K562 (cell line): ENCODE results near the gene PRRX1. TPM values are rescaled to one million over a fixed set of nuclear protein-coding genes. Genes with fewer than 3 reads are reported as not detected.

ENCODE experiments used
- ATAC-seq: fragments of 200-7000 bp; cut with Tn5 transposase; 3 replicates; pipeline ENCODE4 v1.9.1; 2020; ENCODE audit warnings: moderate library complexity
- BruUV-seq: library from RNA; stranded (reverse); fragments of 400-500 nt; replicated peaks from 2 replicates; lab custom pipeline; 2021; lab: Mats Ljungman, UMichigan
- CTCF ChIA-PET: fragments of 300-600 bp; formaldehyde crosslinking; extraction: SDS; loops from one replicate; lab custom pipeline; 2021; ENCODE audit warnings: low intra/inter-chr PET ratio; lab: Yijun Ruan, JAX
- POLR2A ChIA-PET: fragments of 300-600, 350-650 bp; sonication (Branson Sonifier 250); formaldehyde crosslinking; extraction: SDS; loops from one replicate; lab custom pipeline; 2021; ENCODE audit warnings: antibody characterized with exemption, inconsistent platforms; lab: Yijun Ruan, JAX
- DNase-seq, 4 experiments: peaks; one replicate each; pipeline versions ENCODE4 v3.0.0 to v3.0.0-alpha.2; 2011 to 2018; ENCODE audit warnings: low spot score in 3 of 4, mixed read lengths in 3 of 4; ENCODE audit errors: extremely low read depth in 1 of 4
- FAIRE-seq: peaks from 2 replicates; lab custom pipeline; 2011; peaks lifted over from hg19 to GRCh38; lab: Jason Lieb, UNC
- H2AFZ ChIP-seq: 2 replicates; pipeline ENCODE4 v1.6.0; 2011; ENCODE audit warnings: low read depth, low read length, control low read depth, inconsistent platforms
- H3K27ac ChIP-seq: fragments of 200-600 bp; 3 replicates; pipeline ENCODE4 v1.8.0; 2011; ENCODE audit warnings: low read depth, mild to moderate bottlenecking, control low read depth, inconsistent platforms, low read length, moderate library complexity, mixed read lengths; ENCODE audit errors: extremely low read depth
- H3K27me3 ChIP-seq, 2 experiments: fragments of 300-600 bp in 1 of 2; 2 replicates in 1 of 2; 3 replicates in 1 of 2; pipeline versions ENCODE4 v1.6.0 to v1.8.0; 2011; ENCODE audit warnings: inconsistent platforms in 2 of 2, low read length in 2 of 2, mild to moderate bottlenecking in 1 of 2, mixed read lengths in 1 of 2, moderate library complexity in 1 of 2; ENCODE audit not compliant: control insufficient read depth in 2 of 2, insufficient read depth in 2 of 2
- H3K36me3 ChIP-seq: fragments of 300-600 bp; 3 replicates; pipeline ENCODE4 v1.8.0; 2011; ENCODE audit warnings: mild to moderate bottlenecking, low read length, inconsistent platforms; ENCODE audit not compliant: control insufficient read depth, insufficient read depth
- H3K4me1 ChIP-seq, 2 experiments: fragments of 200-600 bp in 1 of 2; replicated peaks in 1 of 2; 2 replicates in 1 of 2; 3 replicates in 1 of 2; pipeline versions ENCODE4 v1.5.1 to v1.8.0; 2011; ENCODE audit warnings: inconsistent platforms in 2 of 2, low read length in 2 of 2, mild to moderate bottlenecking in 1 of 2, mixed read lengths in 1 of 2, moderate library complexity in 1 of 2; ENCODE audit not compliant: control insufficient read depth in 2 of 2, insufficient read depth in 2 of 2
- H3K4me2 ChIP-seq: 2 replicates; pipeline ENCODE4 v1.6.1; 2011; ENCODE audit warnings: low read length, control low read depth, inconsistent platforms, mixed read lengths; ENCODE audit not compliant: insufficient read depth
- H3K4me3 ChIP-seq: fragments of 200-600 bp; sonication (generic), shearing (Covaris generic); 2 replicates; pipeline ENCODE4 v1.5.1; 2016; ENCODE audit warnings: control low read depth, inconsistent platforms
- H3K79me2 ChIP-seq: fragments of 200-600 bp; 3 replicates; pipeline ENCODE4 v1.8.0; 2011; ENCODE audit warnings: low read length, inconsistent platforms; ENCODE audit not compliant: control insufficient read depth, insufficient read depth
- H3K9ac ChIP-seq, 2 experiments: 2 replicates each; pipeline versions ENCODE4 v1.6.0 to v1.6.1; 2011; ENCODE audit warnings: low read depth in 2 of 2, low read length in 2 of 2, control low read depth in 1 of 2, inconsistent platforms in 1 of 2, mild to moderate bottlenecking in 1 of 2, mixed read lengths in 1 of 2; ENCODE audit not compliant: insufficient read depth in 1 of 2
- H3K9me1 ChIP-seq: one replicate; pipeline ENCODE4 v1.6.0; 2011; ENCODE audit warnings: inconsistent platforms, mild to moderate bottlenecking, low read length, moderate library complexity; ENCODE audit not compliant: control insufficient read depth, insufficient read depth
- H3K9me3 ChIP-seq: replicated peaks from 2 replicates; pipeline ENCODE4 v1.5.1; 2011; ENCODE audit warnings: low read depth, low read length, inconsistent platforms; ENCODE audit not compliant: control insufficient read depth, insufficient read depth
- H4K20me1 ChIP-seq: replicated peaks from 2 replicates; pipeline ENCODE4 v1.6.1; 2011; ENCODE audit warnings: low read length, inconsistent platforms, mixed read lengths; ENCODE audit not compliant: control insufficient read depth, insufficient read depth
- GABPB1 ChIP-seq: sonication (generic); formaldehyde crosslinking; IDR thresholded peaks from 2 replicates; pipeline ENCODE4 v1.8.0; 2022; ENCODE audit warnings: mild to moderate bottlenecking, missing genetic modification reagents
- PBX2 ChIP-seq, 2 experiments: IDR thresholded peaks in 1 of 2; conservative IDR thresholded peaks in 1 of 2; 2 replicates each; pipeline ENCODE4 v1.6.1; 2016; ENCODE audit warnings: low read depth in 2 of 2, mild to moderate bottlenecking in 1 of 2, missing compliant biosample characterization in 1 of 2, missing genetic modification characterization in 1 of 2, moderate library complexity in 1 of 2
- RBM15 ChIP-seq: fragments of 200-400 bp; formaldehyde crosslinking; IDR thresholded peaks from 2 replicates; pipeline ENCODE4 v1.6.1; 2018; ENCODE audit warnings: mild to moderate bottlenecking, low read length, moderate library complexity; ENCODE audit not compliant: insufficient read depth
- RCOR1 ChIP-seq, 2 experiments: IDR thresholded peaks; 2 replicates each; pipeline ENCODE4 v1.6.1; 2012; ENCODE audit warnings: low read depth in 2 of 2, low read length in 2 of 2, borderline replicate concordance in 1 of 2, improper control_type of control experiment in 1 of 2
- RFX1 ChIP-seq: fragments of 450-650 bp; IDR thresholded peaks from 2 replicates; pipeline ENCODE4 v1.6.1; 2016; ENCODE audit warnings: mild to moderate bottlenecking, moderate library complexity
- RUNX1 ChIP-seq: sonication (generic); IDR thresholded peaks from 2 replicates; pipeline ENCODE4 v1.6.1; 2016; ENCODE audit warnings: antibody characterized with exemption, low read depth
- TFAM ChIP-seq: fragments of 250-450 bp; sonication (Bioruptor Pico); conservative IDR thresholded peaks from 2 replicates; pipeline ENCODE4 v1.5.0; 2021; ENCODE audit warnings: mild to moderate bottlenecking, moderate library complexity
- ZBED1 ChIP-seq: IDR thresholded peaks from 2 replicates; pipeline ENCODE4 v1.6.1; 2014
- ZBTB49 ChIP-seq: sonication (generic); formaldehyde crosslinking; IDR thresholded peaks from 2 replicates; pipeline ENCODE4 v1.8.0; 2022; ENCODE audit warnings: missing genetic modification reagents, mild to moderate bottlenecking, borderline replicate concordance
- ZKSCAN8 ChIP-seq: fragments of 200-800 bp; sonication (Bioruptor generic); IDR thresholded peaks from 2 replicates; pipeline ENCODE4 v1.6.1; 2016; ENCODE audit warnings: missing genetic modification characterization, missing compliant biosample characterization
- ZNF175 ChIP-seq: fragments of 200-800 bp; sonication (Bioruptor generic); IDR thresholded peaks from 2 replicates; pipeline ENCODE4 v1.6.1; 2016; ENCODE audit warnings: low read depth, mild to moderate bottlenecking, missing genetic modification characterization, missing compliant biosample characterization
- WGBS: fragments of 100-300 bp; shearing (Covaris generic); methylation state at CpG from one replicate; pipeline ENCODE4 v1.1.6; 2016; ENCODE audit warnings: low coverage, mixed read lengths; ENCODE audit not compliant: insufficient coverage; ENCODE audit errors: missing lambda C conversion rate; 5-methylcytosine and 5-hydroxymethylcytosine counted together
- in situ Hi-C: fragments of 300-500 bp; cut with MboI; formaldehyde crosslinking; loops from 4 replicates; pipeline ENCODE4 v1.15.0; 2018; ENCODE audit warnings: inconsistent platforms, mixed read lengths
- intact Hi-C: fragments of 100-400 bp; cut with micrococcal nuclease; formaldehyde crosslinking; loops from 2 replicates; pipeline ENCODE4 v1.14.2; 2022
- polyA plus RNA-seq, 8 experiments: library from polyadenylated mRNA; depleted of rRNA in 4 of 8; stranded (reverse) in 5 of 8; unstranded in 3 of 8; fragments of >200 nt; fragmentation: Nextera tagmentation in 2 of 8; fragmentation: Illumina TruSeq in 1 of 8; extraction: Ambion mirVana in 2 of 8; extraction: Trizol in 1 of 8; gene quantifications; 2 replicates each; pipeline versions ENCODE4 v1.2.1 to v1.2.3, GENCODE V29; 2011 to 2014; ENCODE audit warnings: inconsistent platforms in 1 of 8, missing spikeins in 1 of 8
- total RNA-seq, 7 experiments: library from RNA; depleted of rRNA in 6 of 7; stranded (reverse); fragments of >200 nt in 6 of 7; fragmentation: Illumina TruSeq in 2 of 7; extraction: Trizol in 2 of 7; gene quantifications; 2 replicates each; pipeline versions ENCODE4 v1.2.1 to v1.2.3, GENCODE V29; 2011 to 2021; ENCODE audit warnings: low replicate concordance in 1 of 7
- TF ChIP-seq, protein P1 (sequence below): fragments of 450-650 bp; formaldehyde crosslinking; IDR thresholded peaks from 2 replicates; pipeline ENCODE4 v1.4.0; 2022; ENCODE audit warnings: missing genetic modification characterization

PRRX1 gene
- total and polyA plus RNA-seq, 9 of the 15 experiments (the other 6 are each of a cell fraction or from before 2014, with no cell fraction given), result not detected

- no peak for TF ChIP-seq PBX2 (CRISPR knock-in tag; IDR thresholded peaks at IDR 0.05; ENCODE audit: low read depth)
- no peak for TF ChIP-seq PBX2 (tag; conservative IDR thresholded peaks at IDR 0.05; ENCODE audit: low read depth)
- TF ChIP-seq RUNX1, result no peak
- TF ChIP-seq TFAM (CRISPR knock-in tag), result no peak
Observed at GRCh38 chr1:170663404-170664092, 383 bp upstream of the PRRX1 start (continued).

- FAIRE-seq, result no peak
- no peak for TF ChIP-seq ZBED1
- TF ChIP-seq GABPB1 (CRISPR knock-in tag), result no peak
- TF ChIP-seq RFX1, result no peak
- TF ChIP-seq RCOR1 (IDR thresholded peaks at IDR 0.05; ENCODE audit: borderline replicate concordance in 1 of 2, low read depth in 2 of 2, low read length in 2 of 2), result no peak
- TF ChIP-seq, protein P1, sequence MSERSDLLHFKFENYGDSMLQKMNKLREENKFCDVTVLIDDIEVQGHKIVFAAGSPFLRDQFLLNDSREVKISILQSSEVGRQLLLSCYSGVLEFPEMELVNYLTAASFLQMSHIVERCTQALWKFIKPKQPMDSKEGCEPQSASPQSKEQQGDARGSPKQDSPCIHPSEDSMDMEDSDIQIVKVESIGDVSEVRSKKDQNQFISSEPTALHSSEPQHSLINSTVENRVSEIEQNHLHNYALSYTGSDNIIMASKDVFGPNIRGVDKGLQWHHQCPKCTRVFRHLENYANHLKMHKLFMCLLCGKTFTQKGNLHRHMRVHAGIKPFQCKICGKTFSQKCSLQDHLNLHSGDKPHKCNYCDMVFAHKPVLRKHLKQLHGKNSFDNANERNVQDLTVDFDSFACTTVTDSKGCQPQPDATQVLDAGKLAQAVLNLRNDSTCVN (CRISPR knock-in tag), result no peak
- TF ChIP-seq ZKSCAN8 (CRISPR knock-in tag), result no peak
- no peak for TF ChIP-seq RBM15
- TF ChIP-seq ZNF175 (CRISPR knock-in tag), result no peak
- TF ChIP-seq ZBTB49 (CRISPR knock-in tag), result no peak
Observed at GRCh38 chr1:170664828-170665612, 1.1 kb downstream of the PRRX1 start.

More at GRCh38 chr1:170664828-170665612, 1.1 kb downstream of the PRRX1 start:
- WGBS, result 2% methylated on average over 36 of the region's 37 CpGs
- CTCF ChIA-PET, result no interaction called here
- DNase-seq (no peak), ATAC-seq (peak; percentile 25)
- in situ Hi-C loops (no loop called here), intact Hi-C loops (no loop called here)
- Histone ChIP-seq H2AFZ (no peak overlapping the region), H3K27me3 (peaks cover 50 to 71% of the 10 kb centered on the region in 2 experiments; a peak in 4 of 5 replicates), H4K20me1 (no peaks in the 10 kb centered on the region), H3K4me2 (no peak overlapping the region), H3K9me1 (no peaks in the 10 kb centered on the region), H3K4me3 (no peak overlapping the region), H3K9ac (no peak overlapping the region), H3K4me1 (peaks cover 0 to 10% of the 10 kb centered on the region in 2 experiments; a peak in 2 of 5 replicates), H3K79me2 (no peaks in the 10 kb centered on the region), H3K36me3 (no peaks in the 10 kb centered on the region), H3K27ac (no peak overlapping the region), H3K9me3 (no peaks in the 10 kb centered on the region)
- no TSS peak for BruUV-seq
- POLR2A ChIA-PET, result interaction anchor here (0.6 kb wide), 1 partner anchor 770 kb away, joined by 3 read pairs; no protein-coding TSS in a partner anchor
